ENCODE measurements around the gene ZNF850. TPM values are rescaled to one million over a fixed set of nuclear protein-coding genes. Genes with fewer than 3 reads are reported as not detected.

The ZNF850 gene
- total and polyA plus RNA-seq, 10 donors = 0.36 to 7.8 (median 3.6) TPM

DNA sequence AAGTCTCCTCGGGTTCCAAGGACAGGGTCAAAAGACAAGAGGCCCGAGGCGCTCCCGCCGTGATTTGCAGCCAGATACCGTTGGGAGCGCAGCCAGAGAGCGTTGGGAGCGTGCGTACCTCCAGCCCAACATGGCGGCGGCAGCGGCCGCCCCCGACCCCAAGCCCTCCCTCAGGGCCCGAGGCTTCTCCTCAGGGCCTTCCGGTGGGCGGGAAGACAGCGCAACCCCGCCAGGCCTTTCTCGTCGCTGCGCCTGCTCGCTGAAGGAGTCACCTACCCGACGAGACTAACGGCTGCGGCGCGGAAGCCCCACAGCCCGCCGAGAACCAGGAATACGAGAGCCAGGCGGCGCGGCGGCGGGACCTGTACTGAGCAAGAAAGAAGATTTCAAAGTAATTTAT lies 3.2 kb upstream of the ZNF850 start:
- Histone ChIP-seq H3K9me3 (peaks cover 0 to 85% (median 74%) of the 10 kb centered on the region in 8 donors), H3K27me3 (replicated peaks in 1 of 7) (no peaks in the 10 kb centered on the region), H3K4me1 (peaks cover 3 to 23% (median 17%) of the 10 kb centered on the region in 6 donors), H3K36me3 (peaks cover 0 to 5% (median 0%) of the 10 kb centered on the region in 6 donors), H3K4me3 (peak overlapping the region in 2 of 8 donors; percentile 17 to 46), H3K27ac (peak overlapping the region in 5 of 8 donors; percentile 1 to 71 (median 36))
- intact Hi-C loops (cut with DNase I; ENCODE audit: low total_unique reads) = no loop called here
- 42 to 60% (median 57%) methylated on average over 17 to 38 of the region's 38 CpGs for WGBS, 5 donors
- DNase-seq = no peak
- TF ChIP-seq POLR2AphosphoS5 (IDR thresholded peaks at IDR 0.05) (peak in 2 of 3 donors; percentile 54 to 68), POLR2A (IDR thresholded peaks at IDR 0.05) (no peak)
- TF ChIP-seq, protein P1, sequence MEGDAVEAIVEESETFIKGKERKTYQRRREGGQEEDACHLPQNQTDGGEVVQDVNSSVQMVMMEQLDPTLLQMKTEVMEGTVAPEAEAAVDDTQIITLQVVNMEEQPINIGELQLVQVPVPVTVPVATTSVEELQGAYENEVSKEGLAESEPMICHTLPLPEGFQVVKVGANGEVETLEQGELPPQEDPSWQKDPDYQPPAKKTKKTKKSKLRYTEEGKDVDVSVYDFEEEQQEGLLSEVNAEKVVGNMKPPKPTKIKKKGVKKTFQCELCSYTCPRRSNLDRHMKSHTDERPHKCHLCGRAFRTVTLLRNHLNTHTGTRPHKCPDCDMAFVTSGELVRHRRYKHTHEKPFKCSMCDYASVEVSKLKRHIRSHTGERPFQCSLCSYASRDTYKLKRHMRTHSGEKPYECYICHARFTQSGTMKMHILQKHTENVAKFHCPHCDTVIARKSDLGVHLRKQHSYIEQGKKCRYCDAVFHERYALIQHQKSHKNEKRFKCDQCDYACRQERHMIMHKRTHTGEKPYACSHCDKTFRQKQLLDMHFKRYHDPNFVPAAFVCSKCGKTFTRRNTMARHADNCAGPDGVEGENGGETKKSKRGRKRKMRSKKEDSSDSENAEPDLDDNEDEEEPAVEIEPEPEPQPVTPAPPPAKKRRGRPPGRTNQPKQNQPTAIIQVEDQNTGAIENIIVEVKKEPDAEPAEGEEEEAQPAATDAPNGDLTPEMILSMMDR (IDR thresholded peaks at IDR 0.05 in 8 of 11, conservative IDR thresholded peaks at IDR 0.05 in 3 of 11) = no peak

DNA sequence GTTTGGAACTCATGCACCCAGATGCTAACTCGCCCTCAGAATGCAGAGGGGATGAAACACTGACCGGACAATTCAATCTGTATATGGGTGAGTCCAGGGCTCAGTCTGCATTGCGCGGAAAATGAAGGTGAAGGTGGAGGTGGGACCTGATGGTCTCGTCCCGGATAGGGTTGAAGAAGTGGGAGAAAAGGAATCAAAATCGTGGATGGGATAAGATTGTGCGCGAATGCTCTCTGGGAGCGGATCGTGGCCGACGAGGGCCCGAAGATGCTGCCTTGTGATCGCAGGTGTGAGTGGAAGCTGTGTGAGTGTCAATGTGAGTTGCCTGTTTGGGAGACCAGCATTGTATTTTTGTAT lies 594 bp upstream of the ZNF850 start:
- Histone ChIP-seq H3K27me3 (replicated peaks in 1 of 7) (no peaks in the 10 kb centered on the region), H3K27ac (peak overlapping the region; percentile 69 to 90 (median 86)), H3K9me3 (peaks cover 3 to 85% (median 74%) of the 10 kb centered on the region in 8 donors), H3K4me3 (peak overlapping the region; percentile 72 to 94 (median 90)), H3K4me1 (peaks cover 3 to 25% (median 17%) of the 10 kb centered on the region in 6 donors), H3K36me3 (peaks cover 0 to 21% (median 0%) of the 10 kb centered on the region in 6 donors)
- 3 to 7% (median 4%) methylated on average over 15 of the region's 15 CpGs for WGBS, 5 donors
- TF ChIP-seq POLR2AphosphoS5 (IDR thresholded peaks at IDR 0.05) (no peak), POLR2A (IDR thresholded peaks at IDR 0.05) (no peak)
- TF ChIP-seq, protein P1 (IDR thresholded peaks at IDR 0.05 in 8 of 11, conservative IDR thresholded peaks at IDR 0.05 in 3 of 11) = no peak
- no peak for DNase-seq
- intact Hi-C loops (cut with DNase I; ENCODE audit: low total_unique reads) = no loop called here

DNA sequence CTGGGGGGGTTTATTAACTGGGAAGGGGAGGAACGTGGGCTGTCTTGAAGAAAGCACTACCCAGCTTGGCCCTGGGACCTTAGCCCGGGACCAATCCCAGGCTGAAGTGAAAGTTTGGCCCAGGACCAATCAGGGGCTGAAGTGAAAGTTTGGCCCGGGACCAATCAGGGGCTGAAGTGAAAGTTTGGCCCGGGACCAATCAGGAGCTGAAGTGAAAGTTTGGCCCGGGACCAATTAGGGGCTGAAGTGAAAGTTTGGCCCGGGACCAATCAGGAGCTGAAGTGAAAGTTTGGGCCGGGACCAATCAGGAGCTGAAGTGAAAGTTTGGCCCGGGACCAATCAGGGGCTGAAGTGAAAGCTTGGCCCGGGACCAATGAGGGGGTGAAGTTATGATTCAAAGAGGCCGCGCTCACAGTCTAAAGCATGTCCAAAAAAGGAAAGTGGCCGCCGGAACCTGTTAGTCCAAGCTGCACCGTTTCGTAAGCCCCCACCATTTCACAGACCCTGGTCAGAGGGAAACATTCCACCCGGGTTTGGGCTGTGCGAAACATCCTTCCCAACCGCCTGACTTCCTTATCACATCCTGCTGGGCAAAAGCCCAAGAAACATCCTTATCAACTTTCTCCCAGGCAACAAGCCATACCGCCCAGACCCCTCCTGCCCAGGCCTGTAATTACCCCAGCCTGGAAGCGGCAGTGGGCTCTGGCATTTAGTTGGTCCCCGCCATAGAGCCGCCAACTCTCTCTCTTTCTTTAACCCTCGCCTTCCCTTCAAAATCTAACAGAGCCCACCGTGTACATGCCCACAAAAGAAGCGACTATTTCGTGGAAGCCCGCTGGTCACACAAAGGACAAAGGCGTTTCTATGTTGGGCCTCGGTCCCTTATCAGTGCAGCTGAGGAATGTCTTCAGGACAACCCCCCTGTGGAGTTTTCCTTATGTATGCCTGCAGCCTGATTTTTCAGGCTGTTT lies 1.1 kb downstream of the ZNF850 start:
- H3K27me3 ChIP-seq (replicated peaks in 1 of 7) = no peaks in the 10 kb centered on the region
- 3 to 7% (median 5%) methylated on average over 29 of the region's 29 CpGs for WGBS, 5 donors
- H3K4me1 ChIP-seq = peaks cover 3 to 25% (median 17%) of the 10 kb centered on the region in 6 donors
- TF ChIP-seq, protein P1 (IDR thresholded peaks at IDR 0.05 in 8 of 11, conservative IDR thresholded peaks at IDR 0.05 in 3 of 11) = no peak
- peak in 2 of 3 donors; percentile 9 to 27 for TF ChIP-seq POLR2AphosphoS5 (IDR thresholded peaks at IDR 0.05)
- intact Hi-C loops (cut with DNase I; ENCODE audit: low total_unique reads) = no loop called here
- H3K36me3 ChIP-seq = peaks cover 0 to 36% (median 0%) of the 10 kb centered on the region in 6 donors
- H3K4me3 ChIP-seq = peak overlapping the region; percentile 72 to 94 (median 90)
- H3K9me3 ChIP-seq = peaks cover 8 to 85% (median 74%) of the 10 kb centered on the region in 8 donors
- DNase-seq = peak; percentile 76
- H3K27ac ChIP-seq = peak overlapping the region; percentile 69 to 90 (median 86)
